ENCODE results near the gene TRRAP. TPM values are rescaled to one million over a fixed set of nuclear protein-coding genes. Genes with fewer than 3 reads are reported as not detected.

TRRAP gene
- polyA plus RNA-seq, 4 donors: 33.9 to 44.3 (median 39.3) TPM

DNA sequence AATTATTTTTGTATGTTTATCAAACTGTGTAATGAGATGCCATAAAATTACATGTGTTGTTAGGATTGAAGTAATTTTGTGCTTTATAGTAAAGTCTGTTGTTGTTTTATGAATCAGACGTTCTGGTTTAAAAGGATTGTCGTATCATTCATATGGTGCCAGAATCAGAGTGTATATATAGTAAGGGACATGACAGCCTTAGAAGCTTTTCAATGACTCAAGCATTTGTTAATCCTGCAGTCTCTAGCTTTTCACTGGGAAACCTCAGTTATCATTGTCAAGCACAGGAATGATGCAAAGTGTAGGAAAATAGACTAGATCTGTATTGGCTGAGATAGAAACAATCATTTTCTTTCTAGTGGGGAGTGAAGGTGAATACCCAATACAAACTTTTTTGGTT, 57.5 kb downstream of the TRRAP start:
- DNase-seq (ENCODE audit: low read depth in 4 of 4, low spot score in 3 of 4): no peak

DNA sequence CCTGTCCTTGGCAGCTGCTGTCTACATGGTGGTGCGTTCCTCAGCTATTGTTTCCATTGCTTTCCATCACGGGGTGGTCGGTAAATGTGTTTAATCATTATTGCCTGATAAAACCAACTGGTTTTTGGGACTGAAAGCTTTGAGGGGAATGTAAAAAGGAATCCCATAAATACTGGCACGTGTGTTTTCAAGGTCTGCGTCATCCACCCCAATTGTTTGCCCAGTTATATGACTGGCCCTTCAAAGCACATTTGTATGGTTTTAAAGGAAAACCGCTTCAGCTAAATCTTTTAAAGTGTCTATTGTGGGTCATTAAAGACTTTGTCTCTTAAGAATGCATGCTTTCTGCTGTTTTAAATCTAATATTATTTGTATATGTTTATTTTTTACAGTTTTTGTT, 65.0 kb downstream of the TRRAP start:
- no peak for DNase-seq (ENCODE audit: low read depth in 4 of 4, low spot score in 3 of 4)

DNA sequence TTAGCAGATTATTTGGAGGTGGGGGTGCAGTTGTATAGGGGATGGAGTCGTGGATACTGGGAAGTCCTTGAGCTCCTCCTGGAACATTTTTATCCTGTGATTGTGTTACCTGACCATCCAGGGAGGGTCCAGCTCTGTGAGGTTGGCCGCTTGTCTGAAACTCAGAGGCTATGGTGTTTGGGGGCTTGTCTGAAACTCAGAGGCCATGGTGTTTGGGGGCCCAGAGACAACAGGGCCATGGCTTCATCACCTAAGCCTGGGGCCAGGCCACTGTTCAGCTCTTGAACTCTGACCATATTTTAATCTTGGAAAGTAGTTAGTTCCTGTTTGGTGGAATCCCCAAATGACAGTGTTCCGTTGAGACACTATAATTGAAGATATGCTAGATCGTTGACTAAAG, 66.1 kb downstream of the TRRAP start:
- DNase-seq (ENCODE audit: low read depth in 4 of 4, low spot score in 3 of 4): no peak

DNA sequence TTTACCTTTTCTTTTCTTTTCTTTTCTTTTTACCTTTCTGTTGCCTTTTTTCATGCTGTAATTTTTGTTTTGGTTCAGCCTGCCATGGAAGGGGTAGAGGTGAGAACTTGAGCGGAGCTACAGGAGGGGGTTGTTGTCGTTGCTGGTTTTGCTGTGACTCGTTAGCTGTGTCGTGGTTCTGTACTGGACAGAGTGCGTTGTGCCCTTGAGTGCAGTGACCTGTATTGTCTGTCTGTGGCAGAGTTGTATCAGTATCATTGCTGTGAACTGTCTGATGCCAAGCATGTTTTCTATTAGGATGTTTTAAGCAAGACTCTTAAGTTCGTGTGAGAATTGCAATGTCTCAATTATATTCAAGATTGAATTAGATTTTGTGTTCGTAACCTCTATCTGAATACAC, 67.5 kb downstream of the TRRAP start:
- DNase-seq (ENCODE audit: low read depth in 4 of 4, low spot score in 3 of 4): no peak

DNA sequence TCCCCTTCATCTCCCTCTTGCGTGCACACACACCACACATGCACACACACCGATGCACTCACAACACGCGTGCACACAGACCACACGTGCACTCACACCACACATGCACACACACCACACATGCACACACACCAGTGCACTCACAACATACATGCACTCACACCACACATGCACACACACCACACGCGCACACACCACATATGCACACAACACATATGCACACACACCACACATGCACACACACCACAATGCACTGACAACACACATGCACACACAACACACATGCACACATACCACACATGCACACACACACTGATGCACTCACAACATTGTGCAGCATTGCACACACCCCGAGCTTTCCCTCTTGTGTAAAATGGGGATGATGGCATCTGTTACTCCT, 68.1 kb downstream of the TRRAP start:
- no peak for DNase-seq (ENCODE audit: low read depth in 4 of 4, low spot score in 3 of 4)

DNA sequence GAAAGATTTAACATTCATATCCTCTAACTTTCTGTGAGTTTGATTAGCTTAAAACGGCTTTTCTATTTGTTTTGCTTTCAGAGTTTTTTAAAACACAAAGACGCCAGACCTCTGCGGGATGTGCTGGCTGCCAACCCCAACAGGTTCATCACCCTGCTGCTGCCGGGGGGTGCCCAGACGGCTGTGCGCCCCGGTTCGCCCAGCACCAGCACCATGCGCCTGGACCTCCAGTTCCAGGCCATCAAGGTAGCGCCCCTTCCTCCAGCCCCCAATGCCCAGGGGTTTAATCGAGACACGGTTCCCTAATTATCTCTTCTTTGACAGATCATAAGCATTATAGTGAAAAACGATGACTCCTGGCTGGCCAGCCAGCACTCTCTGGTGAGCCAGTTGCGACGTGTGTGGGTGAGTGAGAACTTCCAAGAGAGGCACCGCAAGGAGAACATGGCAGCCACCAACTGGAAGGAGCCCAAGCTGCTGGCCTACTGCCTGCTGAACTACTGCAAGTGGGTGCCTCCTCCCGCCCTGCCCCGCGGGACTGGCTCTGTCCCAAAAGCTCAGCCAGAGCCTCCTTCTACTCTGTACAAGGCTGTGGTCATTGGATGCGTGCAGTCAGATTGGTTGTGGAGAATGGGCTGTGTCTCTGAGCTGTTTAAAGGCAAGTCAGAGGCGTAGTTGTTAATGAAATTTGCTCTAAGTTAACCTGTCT, 71.2 kb downstream of the TRRAP start:
- no peak for DNase-seq (ENCODE audit: low read depth in 4 of 4, low spot score in 3 of 4)

DNA sequence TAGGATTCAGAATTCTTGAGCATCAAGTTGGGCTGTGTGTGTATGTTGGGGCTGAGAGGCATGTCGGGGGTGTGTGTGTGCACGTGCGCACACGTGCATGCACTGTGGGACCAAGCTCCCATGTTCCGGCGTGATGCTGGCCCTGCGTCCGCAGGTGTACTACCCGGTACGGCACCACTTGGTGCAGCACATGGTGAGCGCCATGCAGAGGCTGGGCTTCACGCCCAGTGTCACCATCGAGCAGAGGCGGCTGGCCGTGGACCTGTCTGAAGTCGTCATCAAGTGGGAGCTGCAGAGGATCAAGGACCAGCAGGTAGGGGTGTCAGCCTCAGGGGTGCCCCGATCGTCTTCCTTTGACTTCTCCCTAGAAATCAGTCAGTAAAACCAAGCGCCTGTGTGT, 77.7 kb downstream of the TRRAP start:
- DNase-seq (ENCODE audit: low read depth in 4 of 4, low spot score in 3 of 4): no peak

DNA sequence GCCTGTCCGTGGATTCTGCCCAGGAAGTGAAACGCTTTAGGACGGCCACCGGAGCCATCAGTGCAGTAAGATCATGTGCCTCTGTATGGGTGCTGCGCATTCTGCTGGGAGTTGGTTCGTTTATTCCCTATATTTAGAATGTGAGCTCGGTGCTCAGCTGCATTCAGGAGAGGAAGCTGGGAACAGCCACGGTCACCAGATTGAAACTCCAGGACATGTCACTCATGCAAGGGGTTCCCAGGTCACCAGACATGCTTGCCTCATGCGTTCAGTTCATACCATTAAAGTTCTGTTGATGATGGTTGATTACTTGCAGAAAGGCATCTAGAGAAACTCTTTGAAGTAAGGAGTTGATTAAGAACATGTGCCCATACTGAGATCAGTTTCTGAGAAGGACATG, 78.1 kb downstream of the TRRAP start:
- no peak for DNase-seq (ENCODE audit: low read depth in 4 of 4, low spot score in 3 of 4)

DNA sequence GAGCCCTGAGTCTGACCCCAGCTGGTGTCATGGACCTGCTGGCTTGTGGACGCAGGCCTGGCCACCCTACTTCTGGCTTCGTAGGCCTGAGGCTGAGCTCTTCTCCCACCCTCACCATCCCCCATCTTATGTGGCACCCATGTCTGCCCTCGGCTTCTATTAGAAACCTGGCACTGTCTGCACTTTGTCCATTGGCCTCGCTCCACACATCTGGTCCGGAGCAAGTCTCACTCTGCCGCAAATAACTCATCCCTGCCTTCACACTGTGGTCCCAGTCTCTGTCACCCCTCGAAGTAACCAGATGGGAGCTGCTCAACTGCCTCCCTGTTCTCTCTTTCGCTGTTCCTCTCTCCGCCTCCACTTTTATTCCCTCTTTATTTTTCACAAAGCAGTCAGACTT, 78.6 kb downstream of the TRRAP start:
- DNase-seq (ENCODE audit: low read depth in 4 of 4, low spot score in 3 of 4): no peak

DNA sequence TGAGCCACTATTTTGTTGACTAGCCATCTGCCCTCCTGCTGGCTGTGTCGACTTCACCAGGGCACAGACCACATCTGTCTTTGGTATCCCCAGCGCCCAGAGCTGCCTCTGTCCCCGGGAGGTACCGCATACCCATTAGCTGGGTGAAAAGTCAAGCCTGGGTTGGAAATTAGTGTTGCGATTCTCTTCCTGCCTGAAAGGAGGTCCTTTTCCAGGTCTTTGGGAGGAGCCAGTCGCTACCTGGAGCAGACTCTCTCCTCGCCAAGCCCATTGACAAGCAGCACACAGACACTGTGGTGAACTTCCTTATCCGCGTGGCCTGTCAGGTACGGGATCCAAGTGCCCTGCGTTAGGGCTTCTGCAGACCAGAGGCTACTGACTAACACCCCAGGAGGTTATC, 79.4 kb downstream of the TRRAP start:
- no peak for DNase-seq (ENCODE audit: low read depth in 4 of 4, low spot score in 3 of 4)

DNA sequence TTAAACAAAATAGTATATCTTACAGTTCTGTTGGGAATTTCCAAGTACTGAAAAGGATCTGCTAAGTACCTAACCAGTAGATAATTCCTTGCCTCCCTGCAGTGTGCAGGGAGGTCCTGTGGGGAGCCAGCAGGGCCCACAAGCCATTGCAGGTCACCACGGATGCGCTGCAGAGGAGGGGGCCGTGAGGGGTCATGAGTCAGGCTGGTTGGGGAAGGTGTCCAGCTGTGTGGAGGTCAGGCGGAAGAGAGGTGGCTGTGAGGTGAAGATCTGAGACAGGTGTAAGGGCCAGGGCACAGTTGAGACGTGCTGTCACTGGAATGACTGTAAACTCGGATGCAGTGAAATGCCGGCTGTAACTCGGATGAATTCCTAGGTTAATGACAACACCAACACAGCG, 80.6 kb downstream of the TRRAP start:
- DNase-seq (ENCODE audit: low read depth in 4 of 4, low spot score in 3 of 4): no peak

DNA sequence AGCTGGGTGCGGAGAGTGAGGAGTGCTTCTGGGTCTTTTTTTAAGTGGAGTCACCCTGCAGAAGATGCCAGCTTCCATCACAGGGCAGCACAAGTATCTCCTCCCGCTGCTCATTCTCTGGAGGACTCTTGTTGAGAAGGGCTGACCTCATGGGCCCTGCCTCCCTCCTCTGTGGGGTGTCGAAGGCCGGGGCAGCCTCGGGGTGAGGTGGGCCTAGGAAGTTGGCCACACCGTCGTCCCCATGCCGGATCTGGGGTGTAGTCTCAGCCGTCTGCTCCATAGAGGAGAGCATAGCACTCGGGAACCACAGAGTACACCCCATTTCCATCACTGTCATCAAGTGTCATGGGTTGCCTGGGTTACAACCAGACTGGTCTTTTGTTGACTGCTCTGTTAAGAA, 85.0 kb downstream of the TRRAP start:
- no peak for DNase-seq (ENCODE audit: low read depth in 4 of 4, low spot score in 3 of 4)

DNA sequence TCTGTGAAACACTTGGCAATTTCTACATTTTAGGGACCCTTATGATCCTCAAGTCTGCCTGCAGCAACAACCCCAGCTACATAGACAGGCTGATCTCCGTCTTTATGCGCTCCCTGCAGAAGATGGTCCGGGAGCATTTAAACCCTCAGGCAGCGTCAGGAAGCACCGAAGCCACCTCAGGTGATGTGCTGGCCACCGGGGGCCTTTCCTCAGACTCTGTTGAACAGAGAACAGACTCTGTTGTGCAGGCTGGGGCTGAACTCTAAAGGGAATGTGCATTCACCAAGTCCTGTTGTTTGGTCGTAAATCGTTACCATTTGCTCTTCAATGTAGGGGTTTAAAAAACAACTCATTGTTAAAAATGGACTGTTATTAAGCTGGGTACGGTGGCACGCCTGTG, 86.3 kb downstream of the TRRAP start:
- DNase-seq (ENCODE audit: low read depth in 4 of 4, low spot score in 3 of 4): no peak

DNA sequence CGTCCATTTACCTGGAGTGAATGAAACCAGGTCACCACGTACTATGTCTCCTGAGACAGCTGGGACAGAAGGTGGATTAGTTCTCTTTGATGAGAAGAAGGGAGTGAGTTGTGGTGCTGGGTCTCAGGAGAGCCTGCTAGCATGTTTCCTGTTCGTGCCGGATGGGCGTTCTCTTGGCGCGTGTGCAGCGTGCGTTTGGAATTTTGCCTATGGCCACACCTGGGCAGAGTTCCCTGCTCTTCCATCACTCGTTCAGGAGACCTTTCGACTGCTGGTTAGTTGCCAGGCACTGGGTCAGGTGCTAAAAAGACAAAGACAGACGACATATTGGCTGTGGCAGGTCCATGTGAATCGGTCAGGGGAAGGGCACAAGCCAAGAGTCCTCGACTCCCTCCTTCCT, 90.3 kb downstream of the TRRAP start:
- no peak for DNase-seq (ENCODE audit: low read depth in 4 of 4, low spot score in 3 of 4)

DNA sequence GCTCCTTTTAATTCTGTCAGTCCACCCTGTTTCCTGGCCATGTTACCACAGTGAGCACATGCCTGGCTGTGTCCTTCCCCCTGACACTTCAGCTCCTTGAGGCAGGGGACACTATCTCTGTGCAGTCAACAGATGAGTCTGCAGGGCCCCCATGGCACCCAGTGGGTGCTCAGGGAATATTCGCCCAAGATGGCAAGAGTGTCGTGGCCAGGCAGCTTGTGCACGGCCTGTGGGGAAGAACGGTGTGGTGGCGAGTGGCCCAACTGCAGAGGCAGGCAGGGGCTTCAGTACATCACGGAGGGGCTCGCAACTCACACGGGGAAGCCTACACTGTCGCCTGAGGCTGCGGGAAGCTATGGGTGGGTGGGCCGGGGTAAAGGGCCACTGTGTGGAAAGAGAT, 91.1 kb downstream of the TRRAP start:
- no peak for DNase-seq (ENCODE audit: low read depth in 4 of 4, low spot score in 3 of 4)

DNA sequence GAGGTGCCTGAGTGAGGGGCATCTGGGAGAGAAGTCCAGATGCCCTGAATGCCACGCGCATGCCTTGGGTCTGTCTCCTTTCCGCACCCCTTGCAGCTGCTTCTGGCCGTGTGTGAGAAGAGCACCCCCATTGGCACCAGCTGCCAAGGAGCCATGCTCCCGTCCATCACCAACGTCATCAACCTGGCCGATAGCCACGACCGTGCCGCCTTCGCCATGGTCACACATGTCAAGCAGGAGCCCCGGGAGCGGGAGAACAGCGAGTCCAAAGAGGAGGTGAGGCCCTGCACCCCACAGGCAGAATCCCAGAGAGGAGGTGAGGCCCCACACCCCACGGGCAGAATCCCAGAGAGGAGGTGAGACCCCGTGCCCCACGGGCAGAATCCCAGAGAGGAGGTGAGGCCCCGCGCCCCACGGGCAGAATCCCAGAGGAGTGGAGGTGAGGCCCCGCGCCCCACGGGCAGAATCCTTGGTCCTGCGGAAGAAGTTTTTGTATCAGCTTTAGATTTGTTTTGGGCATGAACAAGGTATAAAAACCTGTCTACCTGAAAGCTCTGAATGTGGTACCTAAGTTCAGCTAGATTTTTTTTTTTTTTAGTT, 91.8 kb downstream of the TRRAP start:
- no peak for DNase-seq (ENCODE audit: low read depth in 4 of 4, low spot score in 3 of 4)

DNA sequence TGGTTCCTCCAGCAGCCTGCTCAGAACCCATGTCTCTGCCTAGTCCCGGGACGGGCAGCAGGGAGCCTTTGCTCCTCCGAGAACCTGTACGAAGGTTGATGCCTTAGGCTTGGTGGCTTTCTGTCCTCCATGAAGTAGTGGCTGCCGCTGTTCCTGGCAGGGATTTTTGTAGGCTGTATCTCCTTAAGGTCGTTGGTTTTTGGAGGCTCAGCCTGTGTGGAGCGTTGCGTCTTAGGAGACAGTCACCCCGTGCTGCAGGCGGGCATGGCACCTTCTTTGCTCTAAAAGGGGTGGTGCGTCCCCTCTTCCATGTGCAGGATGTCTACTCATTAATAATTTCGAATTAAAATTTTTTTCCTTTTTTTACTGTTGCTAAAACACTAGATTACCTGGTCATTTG, 92.5 kb downstream of the TRRAP start:
- no peak for DNase-seq (ENCODE audit: low read depth in 4 of 4, low spot score in 3 of 4)

DNA sequence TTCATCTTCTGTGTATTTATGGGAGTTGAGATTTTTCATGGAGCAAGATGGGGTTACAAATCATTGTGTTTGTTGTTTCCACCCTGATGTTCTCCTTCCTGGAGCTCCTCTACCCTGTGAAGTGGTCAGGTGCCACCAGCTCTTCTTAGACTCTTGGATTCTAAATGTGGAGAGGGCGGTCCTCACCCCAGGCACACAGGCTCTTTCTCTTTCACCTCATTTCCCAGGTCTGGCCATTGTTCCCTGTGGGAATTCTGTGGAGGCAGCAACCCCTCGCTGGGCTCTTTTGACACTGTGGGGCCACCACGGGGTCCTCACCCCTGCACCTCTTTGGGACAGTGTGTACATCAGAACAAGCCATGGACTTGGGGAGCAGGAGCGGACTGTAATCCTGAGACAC, 95.9 kb downstream of the TRRAP start:
- no peak for DNase-seq (ENCODE audit: low read depth in 4 of 4, low spot score in 3 of 4)

DNA sequence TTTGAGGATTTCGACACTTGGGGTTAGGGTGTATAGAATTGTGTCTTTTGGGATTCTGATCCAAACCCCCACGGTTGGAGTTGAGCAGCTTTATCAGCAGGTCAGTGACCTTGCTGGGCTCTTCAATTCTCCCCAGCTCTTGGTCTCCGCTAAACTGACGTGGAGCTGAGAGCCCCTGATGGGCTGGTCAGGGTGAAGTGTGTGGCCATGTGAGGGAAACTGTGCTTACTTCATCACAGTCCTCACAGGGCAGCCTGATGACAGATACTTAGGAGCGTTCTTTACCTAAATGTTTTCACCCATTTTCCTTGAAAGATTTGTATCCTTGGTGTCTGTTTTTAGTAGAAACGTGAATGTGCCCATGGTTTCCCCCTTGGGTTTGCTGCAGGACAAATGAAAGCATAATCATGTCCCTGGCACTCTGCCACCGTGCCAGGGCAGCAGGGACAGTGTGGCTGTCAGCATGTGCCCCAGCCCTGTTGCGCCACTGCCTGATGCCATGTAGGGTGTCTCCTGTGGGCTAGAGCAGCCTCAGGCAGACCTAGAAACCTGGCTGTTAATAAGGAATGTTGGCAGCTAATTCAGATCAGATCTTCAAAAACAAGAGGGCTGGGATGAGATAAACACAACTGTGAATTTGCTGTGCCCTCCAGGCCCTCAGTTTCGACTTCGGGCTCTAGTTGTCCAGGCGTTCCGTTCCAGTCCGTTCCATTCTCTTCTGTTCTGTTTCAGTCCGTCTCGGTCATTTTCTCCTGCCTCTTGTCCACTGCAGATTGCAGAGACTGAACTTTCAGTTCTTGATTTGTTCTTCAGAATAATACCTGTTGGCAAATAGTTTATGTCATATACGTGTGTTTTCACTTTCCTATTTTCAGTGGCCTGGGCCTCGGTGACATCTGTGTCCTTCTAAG, 96.8 kb downstream of the TRRAP start:
- no peak for DNase-seq (ENCODE audit: low read depth in 4 of 4, low spot score in 3 of 4)

DNA sequence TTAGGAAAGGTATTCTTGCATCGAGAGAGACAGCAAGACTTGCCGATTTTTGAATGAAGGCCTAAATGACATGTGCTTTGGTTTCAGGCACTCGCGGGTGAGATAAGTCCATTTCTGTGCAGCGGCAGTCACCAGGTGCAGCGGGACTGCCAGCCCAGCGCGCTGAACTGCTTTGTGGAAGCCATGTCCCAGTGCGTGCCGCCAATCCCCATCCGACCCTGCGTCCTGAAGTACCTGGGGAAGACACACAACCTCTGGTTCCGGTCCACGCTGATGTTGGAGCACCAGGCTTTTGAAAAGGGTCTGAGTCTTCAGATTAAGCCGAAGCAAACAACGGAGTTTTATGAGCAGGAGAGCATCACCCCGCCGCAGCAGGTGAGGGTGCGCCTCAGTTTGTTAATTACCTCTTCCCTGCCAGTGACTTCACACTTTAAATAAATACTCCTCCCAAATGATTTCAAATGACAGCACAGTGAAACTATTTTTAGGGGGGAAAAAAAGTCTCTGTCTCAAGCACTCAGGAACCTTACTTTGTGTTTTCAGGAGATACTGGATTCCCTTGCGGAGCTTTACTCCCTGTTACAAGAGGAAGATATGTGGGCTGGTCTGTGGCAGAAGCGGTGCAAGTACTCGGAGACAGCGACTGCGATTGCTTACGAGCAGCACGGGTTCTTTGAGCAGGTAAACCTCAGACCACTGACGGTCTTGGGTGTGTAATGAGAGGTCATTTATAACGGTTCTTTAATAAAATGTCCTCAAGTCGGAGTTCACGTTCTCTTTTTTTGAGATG, 98.3 kb downstream of the TRRAP start:
- no peak for DNase-seq (ENCODE audit: low read depth in 4 of 4, low spot score in 3 of 4)

DNA sequence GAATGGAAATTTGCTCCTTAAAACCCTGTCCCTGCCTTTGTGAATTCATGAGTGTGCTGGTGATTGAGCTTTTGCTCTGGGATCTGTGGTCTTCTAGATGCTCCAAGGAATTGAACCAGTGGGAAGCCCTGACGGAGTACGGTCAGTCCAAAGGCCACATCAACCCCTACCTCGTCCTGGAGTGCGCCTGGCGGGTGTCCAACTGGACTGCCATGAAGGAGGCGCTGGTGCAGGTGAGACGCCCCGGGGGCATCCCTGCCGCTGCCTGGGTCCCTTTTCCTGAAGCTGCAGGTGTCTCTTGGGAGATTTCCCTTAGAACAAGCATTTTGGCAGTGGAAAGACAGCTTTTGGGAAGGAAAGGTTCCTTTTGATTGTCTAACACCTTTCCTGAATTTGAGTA, 100.3 kb downstream of the TRRAP start:
- no peak for DNase-seq (ENCODE audit: low read depth in 4 of 4, low spot score in 3 of 4)
